HCT116 (cell line): ENCODE data around the gene SPATA17. TPM values are rescaled to one million over a fixed set of nuclear protein-coding genes. Genes with fewer than 3 reads are reported as not detected.

Source experiments
- ATAC-seq: fragments of 200-7000 bp; cut with Tn5 transposase; 2 replicates; pipeline ENCODE4 v1.9.1; 2020; ENCODE audit warnings: mild to moderate bottlenecking, moderate library complexity
- BruUV-seq: library from RNA; stranded (reverse); fragments of 400-500 nt; replicated peaks from 2 replicates; lab custom pipeline; 2021; lab: Mats Ljungman, UMichigan
- CTCF ChIA-PET: fragments of 300-600 bp; sonication (Branson Sonifier 250); formaldehyde crosslinking; loops from one replicate; lab custom pipeline; 2021; ENCODE audit warnings: antibody characterized with exemption; lab: Charles Lee
- POLR2A ChIA-PET: fragments of 300-600, 350-600 bp; sonication (Branson Sonifier 250); formaldehyde crosslinking; loops from one replicate; lab custom pipeline; 2021; ENCODE audit warnings: antibody characterized with exemption; lab: Charles Lee
- RAD21 ChIA-PET, 2 experiments: fragments of 300-600 bp; sonication (Branson Sonifier 250); formaldehyde crosslinking; loops; one replicate each; lab custom pipeline; 2023; ENCODE audit warnings: low total read pairs in 2 of 2; ENCODE audit not compliant: uncharacterized antibody in 2 of 2, unreplicated experiment in 2 of 2, low non-redundant PET in 1 of 2; lab: Charles Lee
- DNase-seq: peaks from one replicate; pipeline ENCODE4 v3.0.0-alpha.2; 2010; ENCODE audit warnings: low read depth, low spot score
- H2AFZ ChIP-seq: fragments of 200-600 bp; shearing (Covaris generic), sonication (generic); 2 replicates; pipeline ENCODE4 v1.6.1; 2017; ENCODE audit warnings: low read depth, mixed run types, mixed read lengths, antibody characterized with exemption, low read length; ENCODE audit not compliant: poor library complexity, severe bottlenecking
- H3K27ac ChIP-seq: 2 replicates; pipeline ENCODE4 v1.5.1; 2012; ENCODE audit warnings: low read depth, low read length
- H3K27me3 ChIP-seq: fragments of 200-600 bp; sonication (generic); 2 replicates; pipeline ENCODE4 v1.6.1; 2016; ENCODE audit warnings: mixed run types, low read length, mixed read lengths; ENCODE audit not compliant: insufficient read depth
- H3K36me3 ChIP-seq, 2 experiments: fragments of 200-500 bp in 1 of 2; fragments of 200-600 bp in 1 of 2; sonication (Bioruptor generic) in 1 of 2; sonication (generic) in 1 of 2; 2 replicates each; pipeline versions ENCODE4 v1.5.1 to v1.6.1; 2014 to 2016; ENCODE audit warnings: low read length in 2 of 2, inconsistent platforms in 1 of 2, mixed read lengths in 1 of 2, mixed run types in 1 of 2; ENCODE audit not compliant: insufficient read depth in 2 of 2, control insufficient read depth in 1 of 2
- H3K4me1 ChIP-seq, 2 experiments: fragments of 200-600 bp in 1 of 2; sonication (generic) in 1 of 2; 2 replicates each; pipeline versions ENCODE4 v1.5.1 to v1.6.1; 2012 to 2017; ENCODE audit warnings: low read length in 2 of 2, inconsistent platforms in 1 of 2, mild to moderate bottlenecking in 1 of 2, mixed read lengths in 1 of 2, mixed run types in 1 of 2, moderate library complexity in 1 of 2; ENCODE audit not compliant: insufficient read depth in 2 of 2, control insufficient read depth in 1 of 2
- H3K4me2 ChIP-seq: fragments of 200-600 bp; sonication (generic); 2 replicates; pipeline ENCODE4 v1.6.1; 2017; ENCODE audit warnings: mixed run types, low read length, mixed read lengths
- H3K4me3 ChIP-seq, 2 experiments: fragments of 200-600 bp in 1 of 2; sonication (generic) in 1 of 2; replicated peaks in 1 of 2; 2 replicates each; pipeline ENCODE4 v1.5.1; 2011 to 2016; ENCODE audit warnings: low read length in 2 of 2, control low read depth in 1 of 2, low read depth in 1 of 2, mild to moderate bottlenecking in 1 of 2, mixed read lengths in 1 of 2, mixed run types in 1 of 2
- H3K79me2 ChIP-seq: fragments of 200-600 bp; sonication (generic); 2 replicates; pipeline ENCODE4 v1.6.1; 2017; ENCODE audit warnings: mild to moderate bottlenecking, mixed run types, low read length, moderate library complexity, mixed read lengths; ENCODE audit not compliant: insufficient read depth
- H3K9ac ChIP-seq: fragments of 200-600 bp; sonication (generic); 2 replicates; pipeline ENCODE4 v1.6.1; 2016; ENCODE audit warnings: low read length, mixed read lengths
- H3K9me2 ChIP-seq: fragments of 200-600 bp; sonication (generic), shearing (Covaris generic); 2 replicates; pipeline ENCODE4 v1.6.1; 2017; ENCODE audit warnings: mixed run types, mild to moderate bottlenecking, moderate library complexity; ENCODE audit not compliant: insufficient read depth
- H3K9me3 ChIP-seq, 2 experiments: fragments of 200-500 bp in 1 of 2; fragments of 200-600 bp in 1 of 2; sonication (Bioruptor generic) in 1 of 2; sonication (generic) in 1 of 2; 2 replicates each; pipeline ENCODE4 v1.6.1; 2014 to 2017; ENCODE audit warnings: low read length in 2 of 2, mixed read lengths in 2 of 2, inconsistent platforms in 1 of 2, low read depth in 1 of 2, mild to moderate bottlenecking in 1 of 2, mixed run types in 1 of 2, moderate library complexity in 1 of 2; ENCODE audit not compliant: control insufficient read depth in 1 of 2, insufficient read depth in 1 of 2
- H4K20me1 ChIP-seq: fragments of 200-600 bp; sonication (generic), shearing (Covaris generic); 2 replicates; pipeline ENCODE4 v1.6.1; 2017; ENCODE audit warnings: mixed run types, mild to moderate bottlenecking, moderate library complexity; ENCODE audit not compliant: insufficient read depth
- CBX3 ChIP-seq: IDR thresholded peaks from 2 replicates; pipeline ENCODE4 v1.6.1; 2012; ENCODE audit warnings: low read depth
- CEBPB ChIP-seq: IDR thresholded peaks from 2 replicates; pipeline ENCODE4 v1.6.1; 2012; ENCODE audit warnings: low read depth
- EGR1 ChIP-seq: IDR thresholded peaks from 2 replicates; pipeline ENCODE4 v1.6.1; 2012; ENCODE audit warnings: low read depth
- EZH2phosphoT487 ChIP-seq: fragments of 200-600 bp; IDR thresholded peaks from 2 replicates; pipeline ENCODE4 v1.6.1; 2018; ENCODE audit warnings: antibody characterized with exemption, borderline replicate concordance
- FOSL1 ChIP-seq: IDR thresholded peaks from 2 replicates; pipeline ENCODE4 v1.6.1; 2012; ENCODE audit warnings: low read depth
- POLR2A ChIP-seq: IDR thresholded peaks from 2 replicates; pipeline ENCODE4 v1.7.0; 2011; ENCODE audit warnings: borderline replicate concordance; ENCODE audit not compliant: insufficient read depth, insufficient read length; ENCODE audit errors: extremely low read depth
- RAD21 ChIP-seq: IDR thresholded peaks from 2 replicates; pipeline ENCODE4 v1.6.1; 2012; ENCODE audit warnings: low read depth, mild to moderate bottlenecking
- SP1 ChIP-seq: IDR thresholded peaks from 2 replicates; pipeline ENCODE4 v1.6.1; 2012; ENCODE audit warnings: low read depth
- SRF ChIP-seq: IDR thresholded peaks from 2 replicates; pipeline ENCODE4 v1.6.1; 2012; ENCODE audit warnings: low read depth
- TCF7L2 ChIP-seq: IDR thresholded peaks from 2 replicates; pipeline ENCODE4 v1.7.0; 2011; ENCODE audit warnings: borderline replicate concordance, inconsistent platforms; ENCODE audit not compliant: insufficient read depth, insufficient read length; ENCODE audit errors: extremely low read depth
- YY1 ChIP-seq: IDR thresholded peaks from 2 replicates; pipeline ENCODE4 v1.6.1; 2011; ENCODE audit warnings: low read length, low read depth, moderate library complexity, mild to moderate bottlenecking; ENCODE audit not compliant: insufficient replicate concordance; ENCODE audit errors: extremely low read depth
- ZBTB33 ChIP-seq: IDR thresholded peaks from 2 replicates; pipeline ENCODE4 v1.6.1; 2011; ENCODE audit warnings: mild to moderate bottlenecking, low read length, moderate library complexity; ENCODE audit not compliant: insufficient replicate concordance; ENCODE audit errors: extremely low read depth
- ZFX ChIP-seq: fragments of 450-650 bp; IDR thresholded peaks from 2 replicates; pipeline ENCODE4 v1.6.1; 2017
- intact Hi-C: fragments of 100-400 bp; cut with micrococcal nuclease; formaldehyde crosslinking; loops from 2 replicates; pipeline ENCODE4 v1.10.0; 2022
- total RNA-seq: library from RNA; stranded (reverse); gene quantifications from one replicate; pipeline ENCODE4 v1.2.1, GENCODE V29; 2021; ENCODE audit not compliant: unreplicated experiment
- TF ChIP-seq, protein P1 (sequence below), 3 experiments: fragments of 200-600 bp in 1 of 3; sonication (generic) in 1 of 3; IDR thresholded peaks in 2 of 3; conservative IDR thresholded peaks in 1 of 3; 2 replicates each; pipeline ENCODE4 v1.5.1; 2012 to 2017; ENCODE audit warnings: low read depth in 2 of 3, low read length in 2 of 3, antibody characterized with exemption in 1 of 3, borderline replicate concordance in 1 of 3, control low read depth in 1 of 3, mild to moderate bottlenecking in 1 of 3, mixed read lengths in 1 of 3, mixed run types in 1 of 3, moderate library complexity in 1 of 3; ENCODE audit not compliant: insufficient read depth in 1 of 3
- TF ChIP-seq, protein P2 (sequence below): IDR thresholded peaks from 2 replicates; pipeline ENCODE4 v1.6.1; 2012

The SPATA17 gene
- total RNA-seq, 1 experiment from 2014 or later = 2.5 TPM

DNA sequence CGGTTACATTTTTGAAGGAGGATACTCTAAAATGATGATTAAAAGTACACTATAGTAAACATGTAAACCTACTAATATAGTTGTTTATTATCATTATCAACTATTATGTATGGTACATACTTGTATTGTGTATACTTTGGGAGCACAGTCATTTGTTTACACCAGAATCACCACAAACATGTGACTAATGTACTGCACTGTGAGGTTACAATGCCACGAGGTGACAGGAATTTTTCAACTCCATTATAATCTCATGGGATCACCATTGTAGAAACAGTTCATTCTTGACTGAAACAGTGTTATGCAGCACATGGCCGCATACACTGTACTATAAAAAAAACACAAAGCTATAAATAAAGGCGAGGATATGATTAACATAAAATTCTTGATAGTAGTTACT lies 44.6 kb upstream of the SPATA17 start (continued):
- TF ChIP-seq FOSL1 = no peak
- TF ChIP-seq POLR2A = no peak

GRCh38 chr1:217590598-217590997 lies 40.5 kb upstream of the SPATA17 start:
- no peak overlapping the region for H2AFZ ChIP-seq
- H3K4me3 ChIP-seq = no peak overlapping the region
- H3K27ac ChIP-seq = no peak overlapping the region
- no peaks in the 10 kb centered on the region for H3K9me2 ChIP-seq
- ChIA-PET CTCF (no interaction called here), POLR2A (no interaction called here), RAD21 (no interaction called here)
- TF ChIP-seq, protein P1, sequence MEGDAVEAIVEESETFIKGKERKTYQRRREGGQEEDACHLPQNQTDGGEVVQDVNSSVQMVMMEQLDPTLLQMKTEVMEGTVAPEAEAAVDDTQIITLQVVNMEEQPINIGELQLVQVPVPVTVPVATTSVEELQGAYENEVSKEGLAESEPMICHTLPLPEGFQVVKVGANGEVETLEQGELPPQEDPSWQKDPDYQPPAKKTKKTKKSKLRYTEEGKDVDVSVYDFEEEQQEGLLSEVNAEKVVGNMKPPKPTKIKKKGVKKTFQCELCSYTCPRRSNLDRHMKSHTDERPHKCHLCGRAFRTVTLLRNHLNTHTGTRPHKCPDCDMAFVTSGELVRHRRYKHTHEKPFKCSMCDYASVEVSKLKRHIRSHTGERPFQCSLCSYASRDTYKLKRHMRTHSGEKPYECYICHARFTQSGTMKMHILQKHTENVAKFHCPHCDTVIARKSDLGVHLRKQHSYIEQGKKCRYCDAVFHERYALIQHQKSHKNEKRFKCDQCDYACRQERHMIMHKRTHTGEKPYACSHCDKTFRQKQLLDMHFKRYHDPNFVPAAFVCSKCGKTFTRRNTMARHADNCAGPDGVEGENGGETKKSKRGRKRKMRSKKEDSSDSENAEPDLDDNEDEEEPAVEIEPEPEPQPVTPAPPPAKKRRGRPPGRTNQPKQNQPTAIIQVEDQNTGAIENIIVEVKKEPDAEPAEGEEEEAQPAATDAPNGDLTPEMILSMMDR (IDR thresholded peaks at IDR 0.05 in 2 of 3, conservative IDR thresholded peaks at IDR 0.05 in 1 of 3; ENCODE audit: borderline replicate concordance in 1 of 3, insufficient read depth in 1 of 3, low read depth in 2 of 3, low read length in 2 of 3) = 0 out of 6 replicates have a peak, but pooled peaks of 1 of the 3 experiments have one; percentile 16
- no peak for TF ChIP-seq CBX3
- no peaks in the 10 kb centered on the region for H3K9me3 ChIP-seq
- no peaks in the 10 kb centered on the region for H3K27me3 ChIP-seq
- no peaks in the 10 kb centered on the region for H3K79me2 ChIP-seq
- H3K4me1 ChIP-seq = no peaks in the 10 kb centered on the region
- no peaks in the 10 kb centered on the region for H4K20me1 ChIP-seq
- H3K36me3 ChIP-seq = no peaks in the 10 kb centered on the region
- intact Hi-C loops = no loop called here
- no TSS peak for BruUV-seq
- DNase-seq (no peak), ATAC-seq (no peak)
- no peak overlapping the region for H3K4me2 ChIP-seq
- H3K9ac ChIP-seq = no peak overlapping the region

DNA sequence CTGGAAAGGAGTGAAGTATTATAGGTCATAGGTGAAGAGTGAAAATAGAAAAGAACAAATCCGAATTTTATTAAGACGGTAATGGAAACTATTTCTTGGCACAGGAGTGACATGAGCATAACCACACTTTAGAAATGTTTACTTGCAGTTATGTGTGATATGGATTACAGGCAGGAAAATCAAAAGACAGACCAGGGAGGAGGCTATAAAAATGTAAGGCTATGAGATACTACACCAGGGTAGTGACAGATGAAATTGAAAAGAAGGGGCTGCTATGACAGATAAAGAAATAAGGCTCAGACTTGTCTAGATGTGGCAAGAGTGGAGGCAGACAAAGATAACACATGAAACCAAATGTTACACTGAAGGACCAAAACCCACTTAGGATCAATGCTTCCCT lies 32.0 kb upstream of the SPATA17 start:
- no TSS peak for BruUV-seq
- DNase-seq = no peak
- Histone ChIP-seq H3K4me1 (no peaks in the 10 kb centered on the region), H3K4me2 (no peak overlapping the region), H4K20me1 (no peaks in the 10 kb centered on the region), H3K4me3 (no peak overlapping the region), H3K36me3 (no peaks in the 10 kb centered on the region), H2AFZ (no peak overlapping the region), H3K9ac (no peak overlapping the region), H3K9me3 (no peaks in the 10 kb centered on the region), H3K27me3 (no peaks in the 10 kb centered on the region), H3K79me2 (peaks cover 5% of the 10 kb centered on the region; the same call in 1 of the 2 replicates)
- no peak for ATAC-seq
- intact Hi-C loops = no loop called here
- ChIA-PET CTCF (no interaction called here), POLR2A (no interaction called here), RAD21 (no interaction called here)
- TF ChIP-seq CBX3 (no peak), TCF7L2 (no peak), RAD21 (no peak), FOSL1 (no peak), ZBTB33 (no peak), POLR2A (no peak), YY1 (no peak), EGR1 (no peak), SP1 (no peak), CEBPB (no peak), SRF (no peak), EZH2phosphoT487 (no peak), ZFX (no peak)
- TF ChIP-seq, protein P2, sequence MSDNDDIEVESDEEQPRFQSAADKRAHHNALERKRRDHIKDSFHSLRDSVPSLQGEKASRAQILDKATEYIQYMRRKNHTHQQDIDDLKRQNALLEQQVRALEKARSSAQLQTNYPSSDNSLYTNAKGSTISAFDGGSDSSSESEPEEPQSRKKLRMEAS = no peak
- TF ChIP-seq, all 23 proteins: peak for 0
- H3K27ac ChIP-seq = no peak overlapping the region
- H3K9me2 ChIP-seq = no peaks in the 10 kb centered on the region
